Measurements from ENCODE around the gene ABAT.
"Not testable (repeated sequence)": the region's sequence is repeated elsewhere in the genome, so short reads cannot be mapped to it uniquely, and the experiment has no call there.

Gene ABAT

DNA sequence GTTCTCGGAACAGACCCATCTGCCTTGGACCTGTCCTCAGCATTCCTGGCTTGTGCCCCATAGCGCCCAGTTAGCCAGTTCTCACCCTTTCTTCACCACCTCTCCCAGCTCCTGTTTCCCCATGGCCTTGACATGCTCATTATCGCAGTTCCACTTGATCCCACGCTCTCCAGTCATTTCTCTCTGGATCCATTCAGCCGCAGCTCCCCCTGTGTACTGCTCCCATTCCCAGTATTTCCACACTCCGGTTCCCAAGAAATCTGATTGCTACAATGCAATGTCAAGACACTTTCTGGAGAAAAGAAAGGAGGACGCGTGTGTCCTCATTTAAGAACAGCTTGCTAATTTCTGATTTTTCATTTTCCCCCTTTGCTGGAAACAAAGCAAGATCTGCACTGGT, 67.7 kb downstream of the ABAT start:
- DNase-seq (ENCODE audit: low spot score), result no peak

DNA sequence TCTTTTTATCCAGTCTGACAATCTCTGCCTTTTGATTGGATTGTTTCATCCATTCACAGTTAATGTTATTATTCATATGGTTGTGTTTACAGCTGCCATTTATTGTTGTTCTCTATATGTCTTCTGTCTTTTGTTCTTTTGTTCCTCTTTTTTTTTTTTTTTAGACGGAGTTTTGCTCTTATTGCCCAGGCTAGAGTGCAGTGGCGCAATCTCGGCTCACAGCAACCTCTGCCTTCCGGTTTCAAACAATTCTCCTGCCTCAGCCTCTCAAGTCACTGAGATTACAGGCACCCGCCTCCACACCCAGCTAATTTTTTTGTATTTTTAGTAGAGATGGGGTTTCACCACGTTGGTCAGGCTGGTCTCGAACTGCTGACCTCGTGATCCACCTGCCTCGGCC, 74.5 kb downstream of the ABAT start:
- DNase-seq (ENCODE audit: low spot score), result not testable (repeated sequence)

DNA sequence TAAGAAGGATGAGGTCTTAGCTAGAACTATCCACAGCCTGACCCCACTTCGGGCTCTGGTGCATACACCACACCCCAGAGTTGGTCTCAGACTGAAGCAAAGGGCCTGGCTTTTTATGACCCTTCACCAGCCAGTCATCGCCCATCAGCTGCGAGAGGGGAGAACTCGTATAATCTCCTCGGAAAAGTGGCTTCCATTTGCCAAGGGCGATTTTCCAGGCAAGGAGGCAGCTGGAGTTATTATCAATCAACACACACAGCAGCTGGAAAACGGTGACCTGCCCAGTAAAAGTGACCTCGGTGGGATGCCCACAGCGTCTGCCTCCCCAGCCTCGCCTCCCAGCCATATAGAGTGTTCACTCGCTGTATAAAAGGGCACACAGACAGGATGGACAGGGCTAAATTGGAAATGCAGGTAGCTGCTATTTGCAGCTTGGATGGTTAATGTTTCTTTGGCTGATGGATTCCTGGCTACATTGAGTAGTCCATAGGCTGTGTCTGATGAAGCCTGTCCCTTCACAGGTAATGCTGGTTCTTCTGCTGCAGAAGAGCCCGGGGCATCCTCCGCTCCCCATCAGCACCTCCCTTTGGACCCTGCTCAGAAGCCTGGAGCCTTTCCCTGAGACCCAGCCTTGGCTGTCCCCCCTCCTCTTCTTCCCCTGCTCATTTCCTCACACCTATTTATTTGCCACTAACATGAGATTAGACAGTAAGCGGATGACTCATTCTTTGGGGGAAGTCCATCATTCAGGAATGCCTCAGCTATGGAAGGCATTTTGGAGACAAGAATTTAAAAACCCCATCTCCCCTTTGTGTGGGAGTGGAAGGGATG, 77.3 kb downstream of the ABAT start:
- DNase-seq (ENCODE audit: low spot score), result no peak

DNA sequence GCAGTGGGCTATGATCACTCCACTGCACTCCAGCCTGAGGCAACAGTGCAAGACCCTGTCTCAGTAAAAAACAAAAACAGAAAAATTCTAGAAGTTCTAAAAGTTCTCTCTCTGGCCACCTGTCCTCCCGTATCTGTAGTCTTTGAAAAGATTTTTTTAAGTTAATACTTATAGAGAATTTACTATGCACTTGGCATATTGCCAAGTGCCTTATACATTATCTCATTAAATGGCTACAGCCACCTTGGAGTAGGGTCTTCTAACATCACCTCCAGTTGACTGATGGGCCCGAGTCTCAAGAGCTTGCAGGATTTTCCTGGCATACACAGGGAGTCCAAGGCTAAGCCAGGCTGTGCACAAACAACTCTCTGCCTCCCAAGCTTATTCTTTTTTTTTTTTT, 78.3 kb downstream of the ABAT start:
- DNase-seq (ENCODE audit: low spot score), result no peak

DNA sequence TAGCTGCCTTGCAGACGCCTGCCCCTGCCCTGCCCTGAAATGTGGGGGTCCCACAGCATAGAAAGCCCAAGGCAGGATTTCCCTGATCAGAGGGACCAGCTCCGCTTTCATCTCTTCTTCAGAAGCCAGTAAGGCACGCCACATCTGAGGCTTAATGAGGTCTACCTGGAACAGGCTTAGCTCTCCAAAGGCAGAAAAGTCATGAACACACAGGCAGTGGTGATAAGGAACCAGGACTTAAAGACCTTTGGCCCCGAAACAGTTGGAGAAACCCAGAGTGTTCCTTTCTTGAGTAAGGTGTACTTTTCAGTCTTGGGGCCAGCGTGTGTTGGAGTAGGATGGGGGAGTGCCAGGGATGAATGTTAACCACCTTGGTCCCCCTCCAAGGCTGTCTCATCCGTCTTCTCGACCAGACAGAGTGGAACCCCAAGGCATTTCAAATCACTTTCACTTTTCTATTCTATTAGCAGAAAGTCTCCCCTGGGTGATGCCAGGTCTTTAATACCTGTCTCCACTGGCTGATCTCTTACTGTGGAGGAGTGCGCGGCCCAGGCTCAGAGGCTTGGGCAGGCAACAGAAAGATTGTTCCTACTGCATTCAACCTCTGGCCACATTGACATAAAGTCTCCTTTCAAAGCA, 79.1 kb downstream of the ABAT start:
- DNase-seq (ENCODE audit: low spot score), result no peak

DNA sequence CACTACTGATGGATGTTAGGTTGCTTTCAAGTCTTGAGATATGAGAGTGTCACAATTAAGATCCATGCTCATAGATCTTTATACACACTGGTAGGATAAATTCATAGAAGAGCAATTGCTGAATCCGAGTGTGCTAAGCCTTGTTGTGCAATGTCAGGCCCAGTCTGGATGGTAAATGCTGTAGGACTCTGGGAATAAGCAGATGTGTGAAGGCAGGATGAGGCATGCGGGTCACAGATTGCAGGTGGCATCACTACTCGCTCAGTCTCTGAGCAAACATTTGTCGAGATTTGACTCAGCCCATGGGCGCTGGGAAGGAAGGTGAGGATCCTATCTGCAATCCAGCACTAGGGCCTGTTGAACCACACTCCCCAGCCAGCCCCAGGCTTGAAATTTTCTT, 82.3 kb downstream of the ABAT start:
- DNase-seq (ENCODE audit: low spot score), result no peak

DNA sequence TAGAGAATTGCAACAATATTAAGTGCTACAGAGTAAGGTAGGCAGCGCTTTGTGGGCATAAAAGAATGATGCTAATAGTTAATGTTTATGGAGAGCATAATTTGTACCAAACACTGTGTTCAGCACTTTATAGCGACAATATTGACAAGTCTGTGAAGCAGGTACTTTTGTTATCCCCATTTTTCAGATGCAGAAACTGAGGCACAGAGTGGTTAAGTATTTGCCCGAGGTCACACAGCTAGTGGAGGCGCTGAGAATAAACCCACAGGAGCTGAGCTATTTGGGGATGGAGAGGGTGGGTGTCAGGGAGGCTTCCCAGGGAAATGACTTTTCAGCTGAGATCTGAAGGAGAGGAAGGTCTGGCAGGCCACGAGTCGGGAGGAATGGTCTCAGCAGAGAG, 83.6 kb downstream of the ABAT start:
- no peak for DNase-seq (ENCODE audit: low spot score)

DNA sequence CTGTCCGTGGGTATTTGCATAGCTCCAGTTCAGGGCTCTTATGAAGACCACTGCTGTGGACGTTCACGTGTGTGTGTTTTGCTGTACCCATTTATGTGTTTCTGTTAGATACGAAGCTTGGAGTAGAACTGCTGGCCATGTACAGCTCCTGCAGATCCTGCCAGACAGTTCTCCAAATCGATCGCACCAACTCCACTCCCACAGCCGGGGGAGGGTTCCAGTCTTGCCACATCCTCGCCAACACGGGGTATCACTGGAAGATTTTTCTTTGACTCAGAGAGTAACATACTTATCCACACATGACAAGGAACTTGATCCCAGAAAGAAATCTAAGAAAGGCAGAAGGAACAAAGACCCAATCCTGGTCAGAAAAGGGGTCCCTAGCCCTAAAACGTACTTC, 85.6 kb downstream of the ABAT start:
- no peak for DNase-seq (ENCODE audit: low spot score)

DNA sequence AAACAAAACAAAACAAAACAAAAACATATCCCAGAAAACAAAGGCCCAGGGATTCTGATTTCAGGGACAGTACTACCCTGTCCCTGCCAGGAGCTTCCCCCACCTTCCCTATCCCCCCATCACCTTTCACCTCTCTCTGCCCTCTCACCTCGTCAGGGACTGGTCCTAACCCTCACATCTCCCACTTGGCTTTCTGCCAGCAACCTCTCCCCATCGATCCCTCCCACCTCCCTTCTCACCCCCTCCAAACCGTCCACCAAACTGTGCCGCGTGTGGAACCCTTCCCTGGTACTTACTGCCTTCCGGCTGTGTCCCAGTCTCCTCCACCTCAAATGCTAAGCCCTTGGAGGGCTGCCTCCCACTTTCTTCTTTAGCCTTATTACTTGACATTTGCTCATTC, 86.7 kb downstream of the ABAT start:
- no peak for DNase-seq (ENCODE audit: low spot score)

DNA sequence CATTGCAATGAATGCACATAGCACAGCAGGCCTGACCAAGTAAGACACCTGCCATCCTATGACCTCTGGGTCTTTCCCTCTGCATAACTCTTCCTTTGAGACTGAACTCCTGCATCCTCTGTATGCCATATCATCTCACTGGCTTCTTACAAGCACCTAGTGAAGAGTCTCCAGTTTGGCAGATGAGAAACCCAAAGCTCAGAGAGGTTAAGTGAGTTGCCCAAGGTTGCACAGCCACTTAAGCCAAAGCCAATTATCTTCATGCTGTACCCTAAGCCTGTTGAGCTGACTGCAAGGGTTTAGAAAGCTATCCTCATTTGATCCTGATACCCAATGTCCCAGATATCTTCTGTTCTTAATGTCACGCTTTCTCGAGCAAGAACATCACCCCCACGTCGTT, 87.8 kb downstream of the ABAT start:
- DNase-seq (ENCODE audit: low spot score), result no peak

DNA sequence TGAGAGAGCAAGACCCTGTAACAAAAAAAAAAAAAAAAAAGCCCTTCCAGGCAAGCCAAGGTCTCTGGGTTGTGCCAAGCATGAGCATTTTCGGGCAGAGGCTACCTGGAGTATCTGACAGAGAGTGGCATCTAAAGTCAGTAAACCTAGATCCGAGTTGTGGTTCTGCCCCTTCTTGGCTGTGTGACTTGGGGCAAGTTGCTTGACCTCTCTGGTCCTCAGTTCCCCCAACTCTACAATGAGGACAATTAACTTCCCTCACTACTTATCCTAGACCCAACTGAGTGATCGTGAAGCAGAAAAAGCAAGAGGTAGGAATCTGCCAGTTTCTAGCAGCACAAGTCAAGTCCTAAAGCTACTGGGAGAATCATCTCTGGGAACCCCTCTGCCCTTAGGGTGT, 88.7 kb downstream of the ABAT start:
- no peak for DNase-seq (ENCODE audit: low spot score)

DNA sequence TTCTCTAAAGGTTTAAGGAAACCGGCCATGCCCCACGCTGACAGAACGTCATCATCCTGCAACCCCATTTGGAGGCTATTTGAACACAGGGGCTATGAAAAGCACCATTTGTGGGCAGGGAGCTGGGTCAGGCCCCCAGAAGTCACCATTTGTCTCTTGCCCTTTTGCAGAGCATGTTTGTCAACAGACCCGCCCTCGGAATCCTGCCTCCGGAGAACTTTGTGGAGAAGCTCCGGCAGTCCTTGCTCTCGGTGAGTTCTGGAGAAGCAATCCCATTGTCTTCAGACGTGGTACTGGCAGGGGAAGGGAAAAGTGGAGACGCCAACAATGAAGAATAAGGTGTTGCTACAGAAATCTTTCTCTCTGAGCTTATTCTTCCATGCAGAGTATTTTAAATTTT, 89.5 kb downstream of the ABAT start:
- DNase-seq (ENCODE audit: low spot score), result peak; percentile 27

DNA sequence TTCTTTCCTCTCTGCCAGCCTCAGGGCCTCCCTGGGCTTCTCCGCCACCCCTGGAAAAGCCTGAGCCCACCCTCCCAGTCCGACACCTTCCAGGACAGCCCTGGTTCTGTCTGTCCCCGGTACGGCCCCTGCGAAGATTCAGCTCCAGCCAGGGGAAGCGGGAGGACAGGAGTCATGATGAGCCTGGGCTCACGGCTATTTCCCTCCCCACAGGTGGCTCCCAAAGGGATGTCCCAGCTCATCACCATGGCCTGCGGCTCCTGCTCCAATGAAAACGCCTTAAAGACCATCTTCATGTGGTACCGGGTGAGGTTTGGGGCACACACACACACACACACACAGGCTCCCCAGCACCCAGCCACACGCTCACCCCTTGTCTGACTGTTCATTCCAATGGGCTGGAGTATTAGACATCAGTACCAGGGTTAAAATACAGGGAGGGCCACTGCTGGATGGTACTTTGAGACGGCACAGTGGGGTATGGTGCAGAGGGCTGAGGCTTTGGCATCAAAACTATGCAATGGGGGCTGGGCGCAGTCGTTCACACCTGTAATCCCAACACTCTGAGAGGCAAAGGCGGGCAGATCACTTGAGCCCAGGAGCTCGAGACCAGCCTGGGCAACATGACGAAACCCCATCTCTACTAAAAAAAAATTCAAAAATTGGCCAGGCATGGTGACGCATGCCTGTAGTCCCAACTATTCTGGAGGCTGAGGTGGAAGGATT, 90.3 kb downstream of the ABAT start:
- DNase-seq (ENCODE audit: low spot score), result peak; percentile 48

DNA sequence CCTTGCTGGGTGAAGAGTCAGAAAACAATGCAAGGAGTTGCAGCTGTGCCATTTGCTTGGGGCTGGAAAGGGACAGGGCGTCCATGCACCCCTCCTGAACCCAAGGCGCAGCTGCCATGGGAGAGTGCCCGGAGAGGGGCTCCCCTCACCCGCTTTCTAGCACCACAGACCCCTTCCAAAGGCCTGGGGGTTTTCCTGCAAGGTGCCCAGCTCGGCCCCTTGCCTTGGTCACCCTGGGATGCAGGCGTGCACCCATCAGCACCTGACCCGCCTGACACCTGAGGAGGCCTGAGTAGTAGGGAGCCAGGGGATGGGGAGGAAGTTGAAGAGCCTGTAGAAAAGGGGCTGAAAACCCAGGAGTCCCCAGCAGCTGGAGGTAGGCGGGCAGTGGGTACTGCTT, 92.8 kb downstream of the ABAT start:
- DNase-seq (ENCODE audit: low spot score), result no peak

DNA sequence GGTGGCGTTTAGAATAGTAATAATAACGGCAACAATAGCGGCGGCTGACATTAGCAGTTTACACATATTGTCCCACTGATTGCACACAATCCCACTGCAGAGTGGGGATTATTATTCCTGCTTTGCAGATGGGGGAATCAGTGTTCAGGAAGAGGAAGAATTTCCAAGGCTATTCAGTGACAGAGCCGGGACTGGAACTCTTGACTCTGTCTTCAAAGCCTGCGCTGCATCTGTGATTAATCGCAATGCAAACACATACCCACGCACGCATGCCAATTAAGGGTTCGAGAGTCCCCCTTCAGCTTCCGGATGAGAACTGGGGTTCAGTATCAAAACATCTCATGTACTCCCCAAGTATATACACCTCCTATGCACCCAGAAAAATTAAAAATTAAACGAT, 93.9 kb downstream of the ABAT start:
- no peak for DNase-seq (ENCODE audit: low spot score)

DNA sequence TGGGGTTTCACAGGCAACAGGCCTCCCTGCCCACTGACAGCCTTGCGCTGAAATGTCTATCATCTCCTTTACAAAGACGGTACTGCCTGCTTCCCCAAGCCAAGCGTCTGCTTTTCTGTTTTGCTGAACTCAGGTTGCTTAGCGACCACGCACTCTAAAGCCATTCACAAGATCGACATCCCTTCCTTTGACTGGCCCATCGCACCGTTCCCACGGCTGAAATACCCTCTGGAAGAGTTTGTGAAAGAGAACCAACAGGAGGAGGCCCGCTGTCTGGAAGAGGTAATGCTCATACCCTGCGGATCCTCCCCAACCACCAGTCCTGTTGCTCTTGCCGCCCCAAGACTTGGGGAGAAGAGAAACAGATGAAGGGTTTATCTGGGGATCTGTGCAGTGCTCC, 94.3 kb downstream of the ABAT start:
- peak; percentile 41 for DNase-seq (ENCODE audit: low spot score)

DNA sequence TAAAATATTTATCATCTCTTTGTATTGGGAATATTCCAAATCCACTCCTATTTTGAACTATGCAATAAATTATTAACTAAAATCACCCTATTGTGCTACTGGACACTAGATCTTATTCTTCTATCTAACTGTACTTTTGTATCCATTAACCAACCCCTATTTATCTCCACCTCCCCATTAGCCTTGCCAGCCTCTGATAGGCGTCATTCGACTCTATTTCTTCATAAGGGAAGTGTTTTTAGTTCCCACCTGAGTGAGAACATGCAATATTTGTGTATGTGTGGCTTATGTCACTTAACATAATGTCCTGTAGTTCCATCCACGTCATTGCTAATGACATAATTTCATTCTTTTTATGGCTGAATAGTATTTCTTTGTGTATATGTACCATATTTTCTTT, 99.1 kb downstream of the ABAT start:
- DNase-seq (ENCODE audit: low spot score), result no peak

DNA sequence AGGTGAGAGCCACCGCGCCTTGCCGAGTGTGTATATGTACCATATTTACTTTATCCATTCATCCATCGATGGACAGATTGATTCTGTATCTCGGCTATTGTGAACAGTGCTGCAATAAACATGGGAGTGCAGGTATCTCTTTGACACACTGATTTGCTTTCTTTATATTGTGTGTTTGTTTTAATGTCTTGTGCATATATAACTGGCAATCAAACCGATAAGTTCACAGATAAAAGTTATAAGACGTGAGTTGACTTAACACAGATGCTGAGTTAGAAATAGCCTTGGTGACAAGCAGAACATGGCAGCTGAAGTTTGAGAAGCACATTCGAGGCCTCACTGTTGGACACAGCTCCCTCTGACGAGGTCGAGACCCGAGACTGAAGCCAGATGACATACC, 99.8 kb downstream of the ABAT start:
- DNase-seq (ENCODE audit: low spot score), result no peak

DNA sequence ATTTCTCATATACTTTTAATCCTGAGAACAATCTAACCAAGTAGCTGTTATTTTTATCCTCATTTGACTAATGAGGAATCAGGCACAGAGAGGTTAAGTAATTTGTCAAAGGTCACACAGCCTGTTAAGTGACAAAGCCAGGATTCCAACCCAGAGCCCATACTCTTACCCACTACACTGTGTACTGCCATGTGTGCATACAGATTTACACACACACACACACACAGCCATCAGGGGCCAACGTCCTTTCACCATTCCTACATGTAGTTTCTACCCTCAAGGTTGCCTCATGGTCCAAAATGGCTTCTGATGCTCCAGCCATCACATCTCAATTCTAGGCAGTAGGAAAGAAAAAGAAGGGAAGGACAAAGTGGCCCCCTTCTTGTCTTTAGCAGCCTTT, 100.9 kb downstream of the ABAT start:
- DNase-seq (ENCODE audit: low spot score), result no peak

DNA sequence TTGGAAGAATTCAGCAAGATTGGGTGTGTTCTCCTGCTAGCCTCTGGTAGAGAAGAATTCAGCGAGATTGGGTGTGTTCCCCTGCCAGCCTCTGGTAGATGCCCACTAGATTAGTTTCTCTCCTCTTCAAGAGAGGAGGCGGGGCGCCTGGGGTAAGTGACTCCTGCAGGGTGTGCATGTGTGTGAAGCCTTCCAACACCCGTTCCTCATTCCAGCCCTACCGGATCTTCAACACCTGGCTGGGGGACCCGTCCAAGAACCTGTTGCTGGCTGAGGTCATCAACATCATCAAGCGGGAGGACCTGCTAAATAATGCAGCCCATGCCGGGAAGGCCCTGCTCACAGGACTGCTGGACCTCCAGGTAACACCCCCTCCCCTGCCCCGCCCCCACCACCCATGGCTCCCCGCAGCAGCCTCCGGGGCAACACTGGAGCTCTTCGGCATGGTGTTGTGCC, 101.7 kb downstream of the ABAT start:
- DNase-seq (ENCODE audit: low spot score), result peak; percentile 72

DNA sequence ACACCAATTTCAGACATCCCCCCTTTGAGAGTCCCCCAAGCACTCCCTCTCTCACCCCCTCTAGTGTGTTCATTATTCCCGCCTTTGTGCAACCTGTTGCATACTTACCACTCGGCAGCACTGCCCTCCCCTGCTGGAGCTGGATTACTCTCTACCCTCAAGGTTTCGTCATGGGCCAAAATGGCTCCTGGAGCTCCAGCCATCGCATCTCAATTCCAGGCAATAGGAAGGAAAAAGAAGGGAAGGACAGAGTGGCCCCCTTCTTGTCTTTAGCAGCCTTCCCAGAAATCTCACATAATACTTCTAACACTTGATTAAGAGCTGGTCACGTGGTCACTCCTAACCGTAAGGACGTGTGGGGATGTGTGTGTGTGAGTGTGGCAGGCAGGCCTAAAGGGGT, 102.8 kb downstream of the ABAT start:
- no peak for DNase-seq (ENCODE audit: low spot score)

DNA sequence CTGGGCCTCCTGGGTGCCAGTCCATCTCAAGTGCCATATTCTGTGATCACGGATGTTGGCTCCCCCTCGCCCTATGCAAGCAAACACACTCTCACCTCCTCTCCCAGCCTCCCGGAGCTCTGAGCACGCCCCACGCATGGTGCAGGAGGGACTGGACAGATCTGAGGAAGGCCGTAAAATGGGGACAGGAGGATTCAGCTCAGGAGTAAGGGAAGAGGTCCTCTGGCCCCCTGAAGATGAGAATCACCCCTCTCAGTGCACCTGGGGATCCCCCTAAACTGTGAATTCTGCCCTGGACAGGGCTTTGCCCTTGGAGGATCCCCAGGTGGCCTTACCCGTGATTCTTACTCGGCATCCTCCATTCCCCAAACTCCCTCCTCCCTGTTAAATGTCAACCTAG, 107.4 kb downstream of the ABAT start:
- DNase-seq (ENCODE audit: low spot score), result no peak

DNA sequence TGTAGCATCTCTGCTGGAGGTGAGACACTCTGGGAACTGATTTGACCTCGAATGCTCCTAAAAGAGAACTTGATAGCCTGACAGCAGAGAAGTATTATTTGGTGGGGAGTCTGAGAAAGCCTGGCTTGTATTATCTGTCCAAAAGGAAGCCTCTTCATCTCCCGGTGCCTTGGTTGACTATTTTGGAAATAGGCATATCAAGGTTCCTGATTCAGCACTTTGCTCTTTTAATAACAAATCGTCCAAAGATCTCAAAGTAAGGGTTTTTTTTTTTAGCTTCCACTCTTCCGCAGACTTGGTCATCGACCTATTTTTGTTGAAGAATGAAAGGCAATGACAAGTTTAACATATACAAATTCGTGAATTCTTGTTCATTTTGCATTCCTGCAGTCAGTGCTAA, 108.3 kb downstream of the ABAT start:
- DNase-seq (ENCODE audit: low spot score), result no peak

All from iPS-NIHi11 (cell line).